Mononuclear cell (primary cell): Measurements from ENCODE around the gene SSMEM1. TPM values are rescaled to one million over a fixed set of nuclear protein-coding genes. Genes with fewer than 3 reads are reported as not detected.
"Not testable (repeated sequence)": the region's sequence is repeated elsewhere in the genome, so short reads cannot be mapped to it uniquely, and the experiment has no call there.

Source experiments
- H3K27me3 ChIP-seq: 2 replicates; pipeline ENCODE4 v1.6.0; 2011; ENCODE audit warnings: low read length, control low read depth; ENCODE audit not compliant: insufficient read depth
- H3K4me1 ChIP-seq: 2 replicates; pipeline ENCODE4 v1.5.1; 2011; ENCODE audit warnings: mild to moderate bottlenecking, low read length, control low read depth; ENCODE audit not compliant: insufficient read depth
- H3K4me3 ChIP-seq: 2 replicates; pipeline ENCODE4 v1.5.1; 2011; ENCODE audit warnings: mild to moderate bottlenecking, low read length, moderate library complexity
- H3K9me3 ChIP-seq: 2 replicates; pipeline ENCODE4 v1.5.1; 2011; ENCODE audit warnings: low read depth, mild to moderate bottlenecking, control low read depth, low read length
- total RNA-seq: library from RNA; depleted of rRNA; stranded (reverse); fragments of >200 nt; gene quantifications from one replicate; pipeline ENCODE4 v1.2.3, GENCODE V29; 2012

The SSMEM1 gene
- not detected for total RNA-seq

GRCh38 chr7:130207642-130208041, at the start of gene SSMEM1:
SSMEM1 (plus strand) TSS chr7:130207860; CDS start chr7:130207911, 51 bp downstream.
- H3K27me3 ChIP-seq, result no peaks in the 10 kb centered on the region
- H3K9me3 ChIP-seq, result no peaks in the 10 kb centered on the region
- H3K4me3 ChIP-seq, result no peak within 1 kb of the TSS
- peaks cover 13% of the 10 kb centered on the region for H3K4me1 ChIP-seq

GRCh38 chr7:130160023-130160422, 47.6 kb upstream of the SSMEM1 start:
- no peaks in the 10 kb centered on the region for H3K27me3 ChIP-seq
- H3K4me3 ChIP-seq, result no peak overlapping the region
- H3K9me3 ChIP-seq, result no peaks in the 10 kb centered on the region
- no peaks in the 10 kb centered on the region for H3K4me1 ChIP-seq

- H3K9me3 ChIP-seq, result no peaks in the 10 kb centered on the region
- H3K27me3 ChIP-seq, result no peaks in the 10 kb centered on the region
- H3K4me1 ChIP-seq, result no peaks in the 10 kb centered on the region
- H3K4me3 ChIP-seq, result no peak overlapping the region
Measured at GRCh38 chr7:130160455-130160854, 47.2 kb upstream of the SSMEM1 start.

- no peaks in the 10 kb centered on the region for H3K4me1 ChIP-seq
- no peak overlapping the region for H3K4me3 ChIP-seq
- H3K9me3 ChIP-seq, result no peaks in the 10 kb centered on the region
- H3K27me3 ChIP-seq, result no peaks in the 10 kb centered on the region
Measured at GRCh38 chr7:130162196-130162595, 45.5 kb upstream of the SSMEM1 start.

GRCh38 chr7:130174237-130174959, 33.3 kb upstream of the SSMEM1 start:
- H3K4me3 ChIP-seq, result no peak overlapping the region
- H3K4me1 ChIP-seq, result no peaks in the 10 kb centered on the region
- no peaks in the 10 kb centered on the region for H3K9me3 ChIP-seq
- H3K27me3 ChIP-seq, result no peaks in the 10 kb centered on the region

- Histone ChIP-seq H3K9me3 (no peaks in the 10 kb centered on the region), H3K4me1 (no peaks in the 10 kb centered on the region), H3K4me3 (no peak overlapping the region), H3K27me3 (no peaks in the 10 kb centered on the region)
Measured at GRCh38 chr7:130178251-130178650, 29.4 kb upstream of the SSMEM1 start.

GRCh38 chr7:130179631-130180030, 28.0 kb upstream of the SSMEM1 start:
- no peaks in the 10 kb centered on the region for H3K4me1 ChIP-seq
- no peak overlapping the region for H3K4me3 ChIP-seq
- no peaks in the 10 kb centered on the region for H3K27me3 ChIP-seq

GRCh38 chr7:130180571-130181262, 26.9 kb upstream of the SSMEM1 start:
- H3K4me3 ChIP-seq, result no peak overlapping the region
- H3K4me1 ChIP-seq, result no peaks in the 10 kb centered on the region
- H3K9me3 ChIP-seq, result no peaks in the 10 kb centered on the region
- no peaks in the 10 kb centered on the region for H3K27me3 ChIP-seq

More at GRCh38 chr7:130179631-130180030, 28.0 kb upstream of the SSMEM1 start:
- H3K9me3 ChIP-seq, result no peaks in the 10 kb centered on the region

GRCh38 chr7:130181263-130181605, 26.4 kb upstream of the SSMEM1 start:
- Histone ChIP-seq H3K9me3 (no peaks in the 10 kb centered on the region), H3K27me3 (no peaks in the 10 kb centered on the region), H3K4me3 (no peak overlapping the region), H3K4me1 (no peaks in the 10 kb centered on the region)

GRCh38 chr7:130182990-130183389, 24.7 kb upstream of the SSMEM1 start:
- H3K4me3 ChIP-seq, result no peak overlapping the region
- no peaks in the 10 kb centered on the region for H3K4me1 ChIP-seq
- no peaks in the 10 kb centered on the region for H3K9me3 ChIP-seq
- no peaks in the 10 kb centered on the region for H3K27me3 ChIP-seq

- not testable (repeated sequence) for H3K9me3 ChIP-seq, H3K4me1 ChIP-seq, H3K4me3 ChIP-seq, H3K27me3 ChIP-seq
Measured at GRCh38 chr7:130184349-130184748, 23.3 kb upstream of the SSMEM1 start.

GRCh38 chr7:130187360-130187759, 20.3 kb upstream of the SSMEM1 start:
- H3K9me3 ChIP-seq, result no peaks in the 10 kb centered on the region
- no peak overlapping the region for H3K4me3 ChIP-seq
- H3K4me1 ChIP-seq, result no peaks in the 10 kb centered on the region
- no peaks in the 10 kb centered on the region for H3K27me3 ChIP-seq

GRCh38 chr7:130189343-130189742, 18.3 kb upstream of the SSMEM1 start:
- H3K9me3 ChIP-seq, result no peaks in the 10 kb centered on the region
- H3K27me3 ChIP-seq, result no peaks in the 10 kb centered on the region
- H3K4me1 ChIP-seq, result no peaks in the 10 kb centered on the region
- H3K4me3 ChIP-seq, result no peak overlapping the region

- no peaks in the 10 kb centered on the region for H3K4me1 ChIP-seq
- no peak overlapping the region for H3K4me3 ChIP-seq
- H3K9me3 ChIP-seq, result no peaks in the 10 kb centered on the region
- H3K27me3 ChIP-seq, result no peaks in the 10 kb centered on the region
Measured at GRCh38 chr7:130191791-130192190, 15.9 kb upstream of the SSMEM1 start.

- Histone ChIP-seq H3K4me3 (no peak overlapping the region), H3K9me3 (no peaks in the 10 kb centered on the region), H3K4me1 (no peaks in the 10 kb centered on the region), H3K27me3 (no peaks in the 10 kb centered on the region)
Measured at GRCh38 chr7:130195396-130195795, 12.3 kb upstream of the SSMEM1 start.

- no peaks in the 10 kb centered on the region for H3K4me1 ChIP-seq
- no peak overlapping the region for H3K4me3 ChIP-seq
- H3K9me3 ChIP-seq, result no peaks in the 10 kb centered on the region
- H3K27me3 ChIP-seq, result no peaks in the 10 kb centered on the region
Measured at GRCh38 chr7:130196476-130196875, 11.2 kb upstream of the SSMEM1 start.
